ENCODE measurements around the gene ITGA1. TPM values are rescaled to one million over a fixed set of nuclear protein-coding genes. Genes with fewer than 3 reads are reported as not detected.

ITGA1 gene
- total and polyA plus RNA-seq, 9 donors = 4.9 to 41.2 (median 14.7) TPM

GRCh38 chr5:52759331-52759730, 28.4 kb upstream of the ITGA1 start:
- intact Hi-C loops (cut with DNase I) = no loop called here
- Histone ChIP-seq H3K4me3 (no peak overlapping the region), H3K9me3 (no peaks in the 10 kb centered on the region), H3K4me1 (ENCODE audit: insufficient read depth) (no peaks in the 10 kb centered on the region), H3K36me3 (no peaks in the 10 kb centered on the region), H3K27ac (no peak overlapping the region), H3K27me3 (no peaks in the 10 kb centered on the region)
- TF ChIP-seq CTCF (IDR thresholded peaks at IDR 0.05) (no peak), POLR2A (IDR thresholded peaks at IDR 0.05) (no peak), EP300 (IDR thresholded peaks at IDR 0.05) (no peak)
- no peak for DNase-seq
- WGBS, 3 donors = 85 to 94% (median 93%) methylated on average over 1 of the region's 1 CpG

GRCh38 chr5:52760695-52761366, 26.9 kb upstream of the ITGA1 start:
- Histone ChIP-seq H3K4me3 (no peak overlapping the region), H3K9me3 (no peaks in the 10 kb centered on the region), H3K27ac (no peak overlapping the region), H3K36me3 (no peaks in the 10 kb centered on the region), H3K27me3 (no peaks in the 10 kb centered on the region), H3K4me1 (ENCODE audit: insufficient read depth) (no peaks in the 10 kb centered on the region)
- no peak for TF ChIP-seq CTCF (IDR thresholded peaks at IDR 0.05)
- TF ChIP-seq POLR2A (IDR thresholded peaks at IDR 0.05) = no peak
- WGBS, 3 donors = 83 to 90% (median 89%) methylated on average over 1 of the region's 1 CpG
- intact Hi-C loops (cut with DNase I) = no loop called here
- no peak for DNase-seq

- TF ChIP-seq CTCF (IDR thresholded peaks at IDR 0.05) (no peak), POLR2A (IDR thresholded peaks at IDR 0.05) (no peak), EP300 (IDR thresholded peaks at IDR 0.05) (no peak)
- H3K27ac ChIP-seq = no peak overlapping the region
- 96 to 100% (median 99%) methylated on average over 2 of the region's 2 CpGs for WGBS, 3 donors
- H3K27me3 ChIP-seq = no peaks in the 10 kb centered on the region
- H3K4me1 ChIP-seq (ENCODE audit: insufficient read depth) = no peaks in the 10 kb centered on the region
- H3K4me3 ChIP-seq = no peak overlapping the region
- no peak for DNase-seq
- intact Hi-C loops (cut with DNase I) = no loop called here
- H3K9me3 ChIP-seq = no peaks in the 10 kb centered on the region
- no peaks in the 10 kb centered on the region for H3K36me3 ChIP-seq
Observed at GRCh38 chr5:52767217-52767743, 20.4 kb upstream of the ITGA1 start.

- no peaks in the 10 kb centered on the region for H3K36me3 ChIP-seq
- TF ChIP-seq EP300 (IDR thresholded peaks at IDR 0.05) = no peak
- TF ChIP-seq CTCF (IDR thresholded peaks at IDR 0.05) = no peak
- TF ChIP-seq POLR2A (IDR thresholded peaks at IDR 0.05) = no peak
- no peak overlapping the region for H3K27ac ChIP-seq
- intact Hi-C loops (cut with DNase I) = no loop called here
- DNase-seq = no peak
- 19 to 53% (median 24%) methylated on average over 1 of the region's 1 CpG for WGBS, 3 donors
- no peaks in the 10 kb centered on the region for H3K9me3 ChIP-seq
- H3K4me3 ChIP-seq = no peak overlapping the region
- no peaks in the 10 kb centered on the region for H3K27me3 ChIP-seq
- no peaks in the 10 kb centered on the region for H3K4me1 ChIP-seq (ENCODE audit: insufficient read depth)
Observed at GRCh38 chr5:52767766-52768480, 19.8 kb upstream of the ITGA1 start.
